Endometrial microvascular endothelial cells (primary cell): ENCODE measurements around the gene ZCCHC10. TPM values are rescaled to one million over a fixed set of nuclear protein-coding genes. Genes with fewer than 3 reads are reported as not detected.

Experiments
- in situ Hi-C: cut with HindIII; loops from 2 replicates; pipeline ENCODE4 v1.10.0; 2017; ENCODE audit warnings: low sequenced_read_pairs, low pct_unique_long_range_greater_than_20kb; ENCODE audit errors: inconsistent ontology term
- total RNA-seq: library from RNA; depleted of rRNA; stranded (reverse); fragments of >200 nt; gene quantifications from one replicate; pipeline ENCODE4 v1.2.3, GENCODE V29; 2015; ENCODE audit errors: inconsistent ontology term

The ZCCHC10 gene
- total RNA-seq, 1 donor from 2014 or later = 8.5 TPM

DNA sequence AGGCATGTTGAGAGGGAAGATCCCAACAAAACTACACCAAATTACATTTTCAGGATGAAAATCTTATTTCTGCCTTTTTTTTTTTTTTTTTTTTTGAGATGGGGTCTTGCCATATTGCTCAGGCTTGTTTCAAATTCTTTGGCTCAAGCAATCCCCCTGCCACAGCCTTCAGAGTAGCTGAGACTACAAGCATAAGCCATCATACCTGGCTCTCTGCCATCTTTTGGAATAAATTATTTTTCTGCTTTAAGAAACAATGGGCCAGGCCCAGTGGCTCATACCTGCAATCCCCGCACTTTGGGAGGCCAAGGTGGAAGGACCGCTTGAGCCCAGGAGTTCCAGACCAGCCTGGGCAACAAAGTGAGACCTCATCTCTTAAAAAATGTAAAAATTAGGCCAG lies 77.2 kb downstream of the ZCCHC10 start:
- in situ Hi-C loops = no loop called here

DNA sequence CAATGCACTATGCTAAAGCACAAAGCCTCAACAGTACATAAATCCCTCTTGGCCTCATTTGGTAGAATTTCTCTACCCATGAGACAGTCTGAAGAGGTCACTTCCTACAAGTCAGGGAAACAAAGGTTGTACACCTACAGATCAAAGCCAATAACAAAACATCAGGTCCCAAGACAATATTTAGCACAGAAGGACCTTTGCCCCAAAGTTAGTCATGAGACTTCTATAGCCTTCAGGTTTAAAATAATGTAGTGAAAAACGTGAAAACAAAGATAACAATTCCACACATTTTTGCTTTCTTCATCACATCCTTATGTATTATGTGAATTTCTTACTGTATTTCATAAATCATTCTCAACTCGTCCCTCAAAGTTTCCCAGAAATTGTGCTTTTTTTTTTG lies 78.7 kb downstream of the ZCCHC10 start:
- in situ Hi-C loops = no loop called here

Other genes starting within 250 kb of the ZCCHC10 start
- 61.0 TPM for gene SEPTIN8, start 249.3 kb downstream of the ZCCHC10 start, total RNA-seq
- gene SOWAHA, start 213.2 kb downstream of the ZCCHC10 start, total RNA-seq = not detected
- 28.4 TPM for gene SHROOM1, start 195.9 kb downstream of the ZCCHC10 start, total RNA-seq
- gene GDF9, start 160.1 kb downstream of the ZCCHC10 start, total RNA-seq = 1.3 TPM
- 184 TPM for gene UQCRQ, start 159.9 kb downstream of the ZCCHC10 start, total RNA-seq
- gene LEAP2, start 152.9 kb downstream of the ZCCHC10 start, total RNA-seq = not detected
- 35.0 TPM for gene AFF4, start 62.9 kb downstream of the ZCCHC10 start, total RNA-seq
- 103 TPM for gene HSPA4, start 25.5 kb upstream of the ZCCHC10 start, total RNA-seq